GM23338 (cell line): Measurements from ENCODE around the gene MBNL1.

Experiments
- CTCF ChIP-seq, 2 experiments: fragments of 200-600 bp in 1 of 2; sonication (generic) in 1 of 2; conservative IDR thresholded peaks; 2 replicates each; pipeline versions ENCODE4 v1.5.1 to v1.6.1; 2016 to 2017; ENCODE audit warnings: antibody characterized with exemption in 2 of 2, low read depth in 2 of 2, mild to moderate bottlenecking in 2 of 2, moderate library complexity in 1 of 2
- EZH2phosphoT487 ChIP-seq: fragments of 200-600 bp; sonication (generic); IDR thresholded peaks from one replicate; pipeline ENCODE4 v1.8.1; 2018; ENCODE audit warnings: antibody characterized with exemption; ENCODE audit not compliant: unreplicated experiment
- POLR2AphosphoS5 ChIP-seq: IDR thresholded peaks from 2 replicates; pipeline ENCODE4 v1.6.1; 2016; ENCODE audit warnings: antibody characterized with exemption, low read depth

DNA sequence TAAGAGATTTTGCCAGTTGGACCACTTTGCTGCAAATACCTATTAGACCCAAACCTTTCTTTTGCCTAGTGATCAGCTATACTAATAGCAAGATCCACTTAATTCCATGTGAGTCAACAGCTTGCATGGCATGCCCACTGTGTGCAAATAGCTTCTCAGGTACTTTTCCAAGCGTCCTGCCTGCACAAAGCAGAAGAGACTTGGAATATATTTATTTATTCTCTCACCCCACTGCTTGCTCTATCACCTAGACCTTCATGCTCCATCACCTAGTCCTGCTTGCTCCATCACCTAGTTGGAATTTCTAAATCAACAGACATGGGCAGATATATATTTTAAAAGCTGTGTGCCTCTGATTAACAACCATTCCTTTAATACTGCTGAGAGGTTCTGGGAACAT lies 47.6 kb downstream of the MBNL1 start:
- TF ChIP-seq CTCF (conservative IDR thresholded peaks at IDR 0.05; ENCODE audit: low read depth in 2 of 2) (no peak), EZH2phosphoT487 (no peak), POLR2AphosphoS5 (no peak)
